Kidney capillary endothelial cell (primary cell): ENCODE data around the gene CLTCL1.

Experiments
- DNase-seq: peaks from one replicate; pipeline ENCODE4 v3.0.0-alpha.2; 2018; ENCODE audit warnings: low spot score

CLTCL1 gene

GRCh38 chr22:19150482-19151328 lies 140.8 kb downstream of the CLTCL1 start:
- DNase-seq, result no peak

DNA sequence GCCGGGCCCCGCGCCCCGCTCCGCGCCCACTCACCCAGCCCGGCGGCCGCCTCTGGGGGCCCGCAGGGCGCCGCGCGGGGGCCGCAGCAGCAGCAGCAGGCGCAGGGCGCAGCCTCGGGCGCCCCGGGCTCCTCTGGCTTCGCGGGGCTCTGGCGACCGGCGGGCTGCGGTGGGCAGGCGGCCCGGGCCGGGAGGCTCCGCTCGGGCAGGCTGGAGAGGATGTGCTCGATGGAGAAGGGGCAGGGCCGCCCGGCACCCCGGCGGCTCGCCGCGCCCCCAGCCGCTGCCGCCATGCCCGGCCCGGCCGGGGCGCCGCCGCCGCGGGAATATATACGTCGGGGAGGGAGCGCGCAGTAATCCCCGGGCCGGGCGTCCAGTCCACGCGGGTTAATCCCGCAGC lies 141.5 kb downstream of the CLTCL1 start, which contains the start of gene GSC2:
TSS of gene GSC2 (minus strand) at position 302 of the 400 bp plus-strand sequence. CDS start at position 293, 9 bp downstream.
- DNase-seq, result no peak

- no peak for DNase-seq
Measured at GRCh38 chr22:19149047-19149883, 142.3 kb downstream of the CLTCL1 start.

- no peak for DNase-seq
Measured at GRCh38 chr22:19148417-19149046, 143.0 kb downstream of the CLTCL1 start.

GRCh38 chr22:19147195-19147780 lies 144.2 kb downstream of the CLTCL1 start:
- DNase-seq, result no peak

DNA sequence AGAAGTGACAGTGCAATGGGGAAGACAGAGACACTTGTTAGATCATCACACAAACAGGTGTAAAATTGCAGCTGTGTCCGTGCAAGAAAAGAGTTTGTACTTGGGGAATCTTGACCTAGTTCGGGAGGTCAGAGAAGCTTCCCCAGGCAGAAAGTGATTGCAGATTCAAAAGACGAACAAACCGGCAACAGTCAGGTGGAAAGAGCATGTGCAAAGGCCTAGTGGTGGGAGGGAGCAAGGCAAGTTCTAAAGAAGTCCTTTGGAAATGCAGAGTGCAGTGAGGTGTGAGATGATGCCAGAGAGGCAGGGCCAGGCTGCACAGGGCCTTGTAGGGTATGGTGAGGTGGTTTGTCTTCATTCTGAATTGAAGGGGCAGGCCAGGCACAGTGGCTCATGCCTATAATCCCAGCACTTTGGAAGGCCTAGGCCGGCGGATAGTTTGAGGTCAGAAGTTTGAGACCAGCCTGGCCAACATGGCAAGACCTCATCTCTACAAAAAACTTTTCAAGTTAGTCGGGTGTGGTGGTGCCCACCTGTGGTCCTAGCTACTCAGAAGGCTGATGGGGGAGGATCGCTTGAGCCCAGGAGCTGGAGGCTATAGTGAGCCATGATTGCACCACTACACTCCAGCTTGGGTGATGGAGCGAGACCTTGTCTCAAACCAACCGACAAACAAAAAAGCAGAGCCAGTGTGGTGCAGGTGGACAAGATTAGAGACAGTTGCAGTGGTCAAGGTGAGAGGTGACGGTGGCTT lies 145.1 kb downstream of the CLTCL1 start:
- DNase-seq, result no peak

DNA sequence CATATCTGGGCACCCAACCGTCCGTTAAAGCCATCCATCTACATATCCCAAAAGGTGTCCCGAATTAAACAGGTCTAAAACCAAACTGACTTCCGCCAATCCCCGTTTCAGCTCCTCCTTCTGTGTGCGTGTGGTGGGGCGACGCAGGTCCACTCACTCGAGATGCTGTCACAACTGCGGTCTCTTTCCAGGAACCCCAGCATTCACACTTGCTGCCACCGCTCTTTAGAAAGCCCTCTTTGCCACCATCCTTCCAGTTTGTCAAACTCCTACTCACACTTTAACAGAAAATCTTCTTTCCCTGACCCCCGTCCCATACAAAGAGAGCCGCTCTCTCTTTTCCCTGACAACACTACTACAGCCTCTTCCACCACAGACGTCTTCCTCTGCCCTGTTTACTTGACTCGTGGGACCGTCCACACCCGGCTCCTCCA lies 147.5 kb downstream of the CLTCL1 start:
- peak; percentile 36 for DNase-seq

GRCh38 chr22:19143212-19143611 lies 148.3 kb downstream of the CLTCL1 start:
- DNase-seq, result no peak

- no peak for DNase-seq
Measured at GRCh38 chr22:19142394-19142793, 149.1 kb downstream of the CLTCL1 start.

DNA sequence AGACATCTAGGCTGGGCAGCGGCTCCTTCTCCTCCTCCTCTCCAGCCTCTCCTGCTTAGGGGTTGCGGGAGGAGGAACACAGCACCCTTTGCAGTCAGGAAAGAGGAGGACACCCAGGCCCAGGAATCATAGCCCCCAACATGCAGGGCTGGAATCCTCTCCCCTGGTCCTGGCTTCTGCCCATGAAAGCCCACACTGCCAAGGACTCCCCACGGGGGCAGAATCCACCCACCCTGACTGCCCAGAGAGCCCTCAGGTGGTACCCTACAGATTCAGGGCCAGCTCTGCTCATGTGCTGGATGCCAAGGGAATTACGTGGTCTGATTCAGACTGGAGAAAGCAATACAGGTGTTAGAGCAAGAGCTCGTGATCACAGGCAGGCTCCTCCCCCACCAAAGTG lies 151.5 kb downstream of the CLTCL1 start:
- no peak for DNase-seq

DNA sequence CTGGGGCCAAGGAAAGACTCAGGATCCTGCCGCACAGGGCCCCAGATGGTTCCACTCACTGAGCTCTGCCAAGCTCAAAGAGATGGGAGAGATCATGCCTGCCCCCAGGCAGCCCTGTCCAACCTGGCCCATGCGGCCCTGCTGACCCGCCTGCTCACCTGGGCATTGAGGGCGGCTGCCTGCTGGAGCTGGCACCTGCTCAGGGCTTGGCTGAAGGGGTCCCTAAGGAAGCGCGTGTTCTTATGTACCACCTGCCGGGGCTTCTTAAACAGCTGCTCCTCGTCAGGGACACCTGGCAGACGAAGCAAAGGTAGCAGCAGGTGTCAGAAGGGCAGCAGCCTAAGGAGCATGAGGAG lies 152.5 kb downstream of the CLTCL1 start:
- DNase-seq, result no peak

GRCh38 chr22:19138217-19139000 lies 153.1 kb downstream of the CLTCL1 start:
- DNase-seq, result no peak

DNA sequence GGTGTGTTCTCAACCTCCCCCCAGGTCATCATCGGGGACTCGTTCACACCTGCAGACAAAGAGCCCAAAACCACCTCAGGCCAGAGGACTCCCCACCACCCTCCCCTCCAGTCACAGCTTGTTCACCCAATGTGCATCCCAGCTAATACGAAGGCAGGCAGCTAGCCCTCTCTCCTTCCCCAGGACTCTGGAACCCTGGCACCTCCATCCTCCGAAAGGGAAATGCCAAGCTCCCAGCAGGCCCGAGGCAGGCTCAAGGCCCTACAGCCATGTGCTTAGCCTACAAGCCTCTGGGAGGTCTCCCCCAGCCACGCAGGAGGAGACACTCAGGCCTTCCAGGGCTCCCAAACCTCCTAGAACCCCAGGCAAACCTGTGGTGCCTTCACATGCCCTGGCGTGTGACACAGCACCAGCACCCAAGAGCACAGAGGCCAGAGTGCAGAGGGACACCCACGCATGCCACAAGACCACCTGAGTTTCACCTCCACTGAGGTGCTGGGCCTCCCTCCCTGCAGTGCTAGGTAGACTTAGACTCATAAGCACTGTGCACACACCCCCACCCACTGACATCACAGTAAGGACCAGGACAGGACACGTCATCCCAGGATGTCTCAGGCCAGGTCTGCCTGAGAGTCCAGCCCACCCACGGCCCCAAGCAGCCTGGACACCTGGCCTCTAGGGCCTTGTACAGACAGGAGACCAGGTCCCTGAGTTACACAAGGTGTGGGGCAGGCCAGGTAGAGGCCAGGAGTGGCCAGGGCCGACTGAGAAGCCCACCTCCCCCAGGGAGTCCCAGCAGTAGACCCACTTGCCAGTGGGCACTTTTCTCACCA lies 153.9 kb downstream of the CLTCL1 start:
- DNase-seq, result no peak

DNA sequence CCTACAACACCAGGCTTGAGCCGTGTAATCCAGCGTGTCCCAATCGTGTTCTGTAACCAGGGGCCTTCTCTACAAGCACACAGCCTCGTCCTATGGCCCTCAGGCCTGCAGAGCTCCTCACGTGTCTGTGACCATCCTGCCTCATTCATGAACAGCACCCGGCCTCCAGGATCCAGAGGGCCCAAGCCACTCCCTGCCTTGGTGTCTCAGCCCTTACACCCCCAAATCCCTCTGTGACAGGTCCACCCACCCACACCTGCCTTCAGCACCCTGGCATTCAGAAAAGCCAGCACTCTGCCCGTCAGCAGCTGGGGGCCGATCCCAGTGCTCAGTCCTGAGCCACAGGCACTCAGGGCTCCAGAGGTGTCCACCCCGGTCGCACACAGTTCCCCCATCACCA lies 154.6 kb downstream of the CLTCL1 start:
- no peak for DNase-seq

GRCh38 chr22:19134874-19135273 lies 156.6 kb downstream of the CLTCL1 start:
- no peak for DNase-seq

DNA sequence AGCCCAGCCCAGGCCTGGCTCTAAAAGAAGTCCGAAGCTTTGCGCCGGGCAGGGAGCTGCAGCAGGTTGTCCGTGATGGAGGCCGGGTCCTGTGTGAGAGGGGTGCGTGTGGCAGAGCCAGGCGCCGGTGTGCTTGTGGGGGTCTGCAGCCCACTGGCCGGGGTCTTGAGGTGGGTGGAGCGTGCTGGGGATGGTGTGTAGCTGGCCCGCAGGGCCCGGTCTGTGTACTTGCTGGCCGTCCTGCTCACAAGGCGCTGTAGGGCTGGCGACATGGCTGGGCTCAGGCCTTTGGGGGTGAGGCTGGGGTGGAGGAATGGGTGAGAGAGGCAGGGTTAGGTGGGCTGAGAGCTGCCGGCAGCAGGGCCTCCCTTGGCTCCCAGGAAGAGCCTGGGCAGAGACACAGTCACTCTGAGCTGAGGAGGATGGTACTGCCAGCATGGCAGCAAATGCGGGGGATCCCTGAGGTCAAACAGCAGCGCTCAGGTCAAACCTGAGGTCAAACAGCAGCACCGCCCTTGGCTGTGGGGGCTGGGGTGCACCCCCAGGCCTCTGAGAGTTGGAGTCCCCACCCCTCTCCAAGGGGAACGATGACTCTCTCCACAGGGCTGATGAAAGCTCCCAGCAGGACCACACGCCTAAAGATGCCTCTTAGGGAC lies 157.2 kb downstream of the CLTCL1 start:
- DNase-seq, result no peak

- no peak for DNase-seq
Measured at GRCh38 chr22:19133561-19133960, 158.0 kb downstream of the CLTCL1 start.

DNA sequence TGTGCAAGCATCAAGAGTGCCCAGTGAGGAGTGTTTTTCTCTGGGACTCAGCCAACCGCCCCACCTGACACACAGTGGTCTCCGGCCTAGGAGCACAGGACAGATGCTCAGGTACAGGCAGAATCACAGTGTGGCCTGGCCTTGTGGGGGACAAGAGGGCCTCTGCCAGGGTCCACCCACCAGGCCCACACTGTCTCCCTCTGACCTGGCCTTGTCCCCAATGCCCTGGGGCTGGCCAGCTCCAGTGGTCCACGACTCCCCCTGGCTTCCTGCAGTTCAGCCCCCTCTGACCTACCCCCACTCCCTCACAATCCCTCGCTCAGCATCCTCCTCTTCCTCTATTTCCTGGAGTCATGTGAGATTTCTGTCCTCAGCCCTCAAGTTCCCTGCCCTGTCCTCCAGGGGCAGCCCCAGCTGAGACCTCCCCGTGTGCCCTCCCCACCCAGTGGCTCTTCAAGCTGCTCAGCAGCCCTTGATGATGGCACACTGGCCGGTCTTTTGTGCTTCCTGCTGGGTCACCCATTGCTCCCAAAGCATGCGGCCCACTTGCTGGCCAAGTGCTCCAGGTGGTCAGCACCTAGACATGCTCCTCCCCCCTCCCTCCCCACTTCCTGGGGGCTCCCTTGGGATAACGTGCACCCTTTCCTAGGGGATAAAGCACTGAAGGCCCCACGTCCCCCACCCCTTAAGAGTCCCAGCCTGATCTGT lies 158.7 kb downstream of the CLTCL1 start:
- no peak for DNase-seq

GRCh38 chr22:19132153-19132552 lies 159.4 kb downstream of the CLTCL1 start:
- no peak for DNase-seq
